ENCODE results near the gene SLC5A1. TPM values are rescaled to one million over a fixed set of nuclear protein-coding genes. Genes with fewer than 3 reads are reported as not detected.

The SLC5A1 gene
- total RNA-seq, 1 donor: under 0.01 TPM

DNA sequence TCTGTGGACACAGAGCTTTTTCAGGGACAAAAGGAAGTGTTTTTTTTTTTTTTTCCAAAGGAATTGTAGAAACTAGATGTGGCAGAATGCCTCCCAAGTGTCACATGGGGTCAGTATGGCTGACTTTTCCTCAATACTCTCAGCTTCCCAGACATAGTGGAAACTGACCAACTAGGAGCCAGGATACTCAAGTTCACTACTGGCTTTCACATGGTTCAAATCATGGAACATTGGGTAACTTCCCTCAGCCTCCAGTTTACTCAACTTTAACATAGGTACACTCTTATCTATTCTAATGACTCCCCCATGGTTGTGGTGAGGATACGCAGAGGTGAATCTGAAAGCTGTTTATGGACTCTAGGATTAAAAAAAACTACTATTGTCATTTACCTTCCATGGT lies 1.4 kb downstream of the SLC5A1 start:
- no peak overlapping the region for H3K4me3 ChIP-seq (ENCODE audit: low read depth, low read length)
- TF ChIP-seq, protein P1, sequence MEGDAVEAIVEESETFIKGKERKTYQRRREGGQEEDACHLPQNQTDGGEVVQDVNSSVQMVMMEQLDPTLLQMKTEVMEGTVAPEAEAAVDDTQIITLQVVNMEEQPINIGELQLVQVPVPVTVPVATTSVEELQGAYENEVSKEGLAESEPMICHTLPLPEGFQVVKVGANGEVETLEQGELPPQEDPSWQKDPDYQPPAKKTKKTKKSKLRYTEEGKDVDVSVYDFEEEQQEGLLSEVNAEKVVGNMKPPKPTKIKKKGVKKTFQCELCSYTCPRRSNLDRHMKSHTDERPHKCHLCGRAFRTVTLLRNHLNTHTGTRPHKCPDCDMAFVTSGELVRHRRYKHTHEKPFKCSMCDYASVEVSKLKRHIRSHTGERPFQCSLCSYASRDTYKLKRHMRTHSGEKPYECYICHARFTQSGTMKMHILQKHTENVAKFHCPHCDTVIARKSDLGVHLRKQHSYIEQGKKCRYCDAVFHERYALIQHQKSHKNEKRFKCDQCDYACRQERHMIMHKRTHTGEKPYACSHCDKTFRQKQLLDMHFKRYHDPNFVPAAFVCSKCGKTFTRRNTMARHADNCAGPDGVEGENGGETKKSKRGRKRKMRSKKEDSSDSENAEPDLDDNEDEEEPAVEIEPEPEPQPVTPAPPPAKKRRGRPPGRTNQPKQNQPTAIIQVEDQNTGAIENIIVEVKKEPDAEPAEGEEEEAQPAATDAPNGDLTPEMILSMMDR (IDR thresholded peaks at IDR 0.05; ENCODE audit: insufficient read depth, low read length): no peak
- DNase-seq (ENCODE audit: low read depth): no peak

DNA sequence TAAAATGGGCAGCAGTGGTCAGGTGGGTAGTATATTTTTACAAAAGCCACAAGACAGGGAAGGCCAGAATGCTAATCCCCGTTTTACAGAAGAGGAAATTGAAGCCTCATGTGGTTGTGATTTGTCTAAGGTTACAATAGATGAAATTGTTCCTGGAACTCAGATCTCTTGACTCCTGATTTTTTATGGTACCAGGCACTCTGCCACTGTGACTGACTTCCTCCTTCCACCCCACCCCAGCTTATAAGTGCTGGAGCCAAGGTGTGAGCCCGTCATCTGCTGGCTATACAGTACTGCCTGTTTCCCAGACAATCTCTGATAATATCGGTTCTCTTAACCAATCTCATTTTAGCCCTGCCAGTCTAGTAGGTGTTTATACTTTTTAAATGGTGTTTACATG lies 1.9 kb downstream of the SLC5A1 start:
- H3K4me3 ChIP-seq (ENCODE audit: low read depth, low read length): no peak overlapping the region
- TF ChIP-seq, protein P1 (IDR thresholded peaks at IDR 0.05; ENCODE audit: insufficient read depth, low read length): no peak
- DNase-seq (ENCODE audit: low read depth): peak; percentile 16

DNA sequence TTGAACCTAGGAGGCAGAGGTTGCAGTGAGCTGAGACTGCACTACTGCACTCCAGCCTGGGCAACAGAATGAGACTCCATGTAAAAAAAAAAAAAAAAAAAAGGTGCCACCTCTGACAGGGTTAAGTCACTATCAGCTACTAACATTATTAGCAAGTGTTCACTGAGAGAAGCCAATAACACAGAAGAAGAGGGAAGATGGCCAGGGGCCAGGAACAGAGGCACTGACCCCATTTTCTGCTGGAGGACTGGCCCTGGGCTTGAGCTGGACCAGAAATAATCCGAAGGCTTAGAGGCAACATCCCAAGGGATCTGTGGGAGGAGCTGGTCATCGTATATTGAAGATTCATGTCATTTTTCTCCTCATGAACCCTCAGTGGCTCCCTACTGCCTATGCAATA lies 5.0 kb downstream of the SLC5A1 start:
- no peak for DNase-seq (ENCODE audit: low read depth)
- no peak overlapping the region for H3K4me3 ChIP-seq (ENCODE audit: low read depth, low read length)
- TF ChIP-seq, protein P1 (IDR thresholded peaks at IDR 0.05; ENCODE audit: insufficient read depth, low read length): no peak

DNA sequence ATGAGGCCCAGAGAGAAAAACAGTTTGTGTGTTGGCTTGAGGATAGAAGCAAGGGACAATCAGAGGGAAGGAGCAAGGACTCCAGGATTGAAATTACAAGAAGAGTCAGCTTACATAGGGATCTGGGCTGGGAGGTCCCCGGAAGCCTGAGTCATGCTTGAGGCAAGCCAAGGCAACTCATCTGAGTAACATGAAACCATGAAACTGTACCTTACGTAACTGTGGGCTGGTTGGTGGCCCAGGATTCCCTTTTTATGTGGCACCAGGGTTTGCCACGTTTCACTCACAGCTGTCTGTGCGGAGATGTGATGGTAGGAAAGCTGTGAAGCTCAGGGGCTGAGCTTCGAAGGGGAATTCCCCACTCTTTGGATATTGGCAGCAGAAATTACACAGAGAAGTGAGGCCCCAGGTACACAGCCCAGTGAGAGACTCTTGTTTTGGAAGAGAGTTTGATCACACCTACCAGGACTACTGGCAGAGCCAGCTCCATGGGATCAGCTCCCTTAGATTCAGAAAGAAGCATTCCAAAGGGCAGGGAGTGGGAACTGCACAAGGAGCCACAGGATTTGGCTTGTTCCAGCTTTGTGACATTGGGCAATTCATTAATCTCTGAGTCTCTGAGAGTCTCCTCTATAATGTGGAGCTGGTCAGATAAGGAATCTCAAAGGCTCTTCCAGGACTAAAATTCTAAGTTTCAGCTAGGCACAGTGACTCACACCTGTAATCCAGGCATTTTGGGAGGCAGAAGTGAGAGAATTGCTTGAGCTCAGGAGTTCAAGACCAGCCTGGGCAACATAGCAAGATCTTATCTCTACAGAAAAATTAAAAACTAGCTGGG lies 7.8 kb downstream of the SLC5A1 start:
- peak; percentile 89 for DNase-seq (ENCODE audit: low read depth)
- TF ChIP-seq, protein P1 (IDR thresholded peaks at IDR 0.05; ENCODE audit: insufficient read depth, low read length): no peak

DNA sequence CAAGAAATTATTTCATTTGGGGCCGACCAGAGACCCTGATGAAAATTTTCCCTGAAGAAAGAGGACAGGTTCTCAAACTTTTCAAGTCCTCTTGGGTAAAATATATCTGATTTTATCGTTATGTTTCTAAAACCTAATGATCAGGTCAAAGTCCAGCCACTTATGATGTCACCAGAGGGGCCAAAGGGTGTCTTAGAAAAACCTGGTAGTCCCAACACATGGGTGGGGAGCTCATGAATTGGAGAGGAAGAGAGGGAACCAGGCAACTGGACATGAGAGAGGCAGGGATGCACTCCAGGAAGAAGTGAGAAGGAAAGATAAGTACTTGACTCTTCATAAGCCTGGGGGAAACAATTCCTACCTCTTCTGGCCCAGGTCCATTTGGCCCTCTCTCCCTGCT lies 9.2 kb downstream of the SLC5A1 start:
- no peak overlapping the region for H3K4me3 ChIP-seq (ENCODE audit: low read depth, low read length)
- DNase-seq (ENCODE audit: low read depth): no peak
- TF ChIP-seq, protein P1 (IDR thresholded peaks at IDR 0.05; ENCODE audit: insufficient read depth, low read length): no peak

More for the DNA sequence above, 7.8 kb downstream of the SLC5A1 start:
- H3K4me3 ChIP-seq (ENCODE audit: low read depth, low read length): no peak overlapping the region

DNA sequence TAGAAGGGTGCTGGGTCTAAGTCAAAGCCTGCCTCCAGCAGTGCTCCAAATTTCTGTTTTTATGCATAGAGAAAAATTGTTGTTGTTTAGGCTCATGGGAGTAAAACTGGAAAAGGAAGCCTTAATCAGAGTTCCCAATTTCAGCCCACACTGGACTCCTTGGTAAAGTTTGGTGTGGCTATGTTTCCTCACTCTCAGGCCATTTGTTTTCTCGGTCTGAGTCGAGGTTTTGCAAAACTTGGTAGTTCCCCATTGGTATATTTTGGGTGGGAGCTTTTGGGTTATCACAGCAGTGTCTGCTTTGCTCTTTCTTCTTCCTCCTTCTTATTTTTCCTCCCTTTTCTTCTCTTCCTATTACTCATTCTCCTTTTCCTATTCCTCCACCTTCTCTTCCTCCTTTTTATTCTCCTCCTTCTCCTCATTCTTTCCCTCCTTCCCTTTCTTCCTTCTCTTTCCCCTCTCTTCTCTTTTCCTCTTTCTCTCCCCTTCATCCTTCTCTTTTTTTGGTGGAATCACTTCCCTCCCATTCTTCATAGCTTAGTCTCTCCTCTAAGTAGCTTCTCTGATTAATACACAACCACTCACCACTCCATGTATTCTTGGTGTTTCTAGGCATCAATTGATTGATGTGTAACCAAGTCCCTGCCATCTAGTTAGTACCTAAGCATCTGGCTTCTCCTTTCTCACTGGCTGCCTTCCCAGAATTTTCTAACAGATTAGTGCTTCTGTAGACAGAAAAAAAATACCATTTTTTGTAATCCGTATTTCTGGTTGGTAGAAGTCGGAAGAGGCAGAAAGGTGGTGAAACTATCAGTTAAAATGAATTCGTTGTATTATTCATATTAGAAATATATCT lies 10.1 kb downstream of the SLC5A1 start:
- TF ChIP-seq, protein P1 (IDR thresholded peaks at IDR 0.05; ENCODE audit: insufficient read depth, low read length): no peak
- DNase-seq (ENCODE audit: low read depth): no peak
- H3K4me3 ChIP-seq (ENCODE audit: low read depth, low read length): no peak overlapping the region

Measured in fibroblast of the aortic adventitia (primary cell).